IMR-90 (cell line): ENCODE results near the gene FNBP1. TPM values are rescaled to one million over a fixed set of nuclear protein-coding genes. Genes with fewer than 3 reads are reported as not detected.

Experiments
- ATAC-seq: fragments of 200-7000 bp; cut with Tn5 transposase; 2 replicates; pipeline ENCODE4 v1.9.1; 2020; ENCODE audit warnings: low read depth, mild to moderate bottlenecking, moderate library complexity
- BruUV-seq: library from RNA; stranded (reverse); fragments of 400-500 nt; replicated peaks from 2 replicates; lab custom pipeline; 2021; lab: Mats Ljungman, UMichigan
- CTCF ChIA-PET: fragments of 300-600 bp; formaldehyde crosslinking; extraction: SDS; loops from one replicate; lab custom pipeline; 2021; ENCODE audit warnings: antibody characterized with exemption; lab: Yijun Ruan, JAX
- POLR2A ChIA-PET: fragments of 300-600 bp; sonication (Branson Sonifier 250); formaldehyde crosslinking; loops from one replicate; lab custom pipeline; 2022; ENCODE audit warnings: antibody characterized with exemption; ENCODE audit not compliant: unreplicated experiment; lab: Charles Lee
- DNase-seq: peaks from one replicate; pipeline ENCODE4 v3.0.0; 2013
- H2AFZ ChIP-seq: replicated peaks from 2 replicates; pipeline ENCODE3; 2013; ENCODE audit warnings: low read length, mild to moderate bottlenecking; ENCODE audit not compliant: poor library complexity
- H2AK5ac ChIP-seq: 2 replicates; pipeline ENCODE4 v1.6.1; 2013; ENCODE audit warnings: low read depth, low read length, inconsistent platforms
- H2AK9ac ChIP-seq: replicated peaks from 2 replicates; pipeline ENCODE3; 2013; ENCODE audit warnings: mild to moderate bottlenecking, low read depth, low read length, moderate library complexity; ENCODE audit not compliant: poor library complexity
- H2BK120ac ChIP-seq: 2 replicates; pipeline ENCODE4 v1.6.1; 2013; ENCODE audit warnings: low read depth, low read length, inconsistent platforms
- H2BK15ac ChIP-seq: 3 replicates; pipeline ENCODE4 v1.6.1; 2013; ENCODE audit warnings: low read depth, low read length, inconsistent platforms
- H2BK20ac ChIP-seq: 2 replicates; pipeline ENCODE4 v1.6.1; 2013; ENCODE audit warnings: low read depth, mild to moderate bottlenecking, inconsistent platforms, low read length, moderate library complexity
- H2BK5ac ChIP-seq: 2 replicates; pipeline ENCODE4 v1.6.1; 2013; ENCODE audit warnings: mild to moderate bottlenecking, low read depth, low read length, inconsistent platforms; ENCODE audit not compliant: poor library complexity, severe bottlenecking
- H3K14ac ChIP-seq: replicated peaks from 2 replicates; pipeline ENCODE4 v1.6.1; 2013; ENCODE audit warnings: low read depth, low read length, inconsistent platforms
- H3K18ac ChIP-seq: 2 replicates; pipeline ENCODE4 v1.6.1; 2013; ENCODE audit warnings: low read depth, low read length, control low read depth
- H3K23ac ChIP-seq: 2 replicates; pipeline ENCODE4 v1.6.1; 2013; ENCODE audit warnings: low read depth, low read length, inconsistent platforms
- H3K27ac ChIP-seq: 2 replicates; pipeline ENCODE4 v1.5.1; 2013; ENCODE audit warnings: mild to moderate bottlenecking, control low read depth, low read length; ENCODE audit not compliant: insufficient read depth
- H3K27me3 ChIP-seq: 2 replicates; pipeline ENCODE4 v1.6.1; 2013; ENCODE audit warnings: low read length; ENCODE audit not compliant: control insufficient read depth, insufficient read depth
- H3K36me3 ChIP-seq: 2 replicates; pipeline ENCODE4 v1.6.1; 2013; ENCODE audit warnings: low read length, mixed read lengths; ENCODE audit not compliant: control insufficient read depth, insufficient read depth
- H3K4ac ChIP-seq: 2 replicates; pipeline ENCODE4 v1.6.1; 2013; ENCODE audit warnings: low read depth, low read length, inconsistent platforms
- H3K4me1 ChIP-seq: 2 replicates; pipeline ENCODE4 v1.6.1; 2013; ENCODE audit warnings: low read length, mixed read lengths; ENCODE audit not compliant: control insufficient read depth, insufficient read depth
- H3K4me2 ChIP-seq: 2 replicates; pipeline ENCODE4 v1.6.1; 2013; ENCODE audit warnings: low read depth, mild to moderate bottlenecking, control low read depth, low read length, moderate library complexity
- H3K4me3 ChIP-seq: 2 replicates; pipeline ENCODE4 v1.5.1; 2013; ENCODE audit warnings: low read depth, mild to moderate bottlenecking, control low read depth, low read length, moderate library complexity; ENCODE audit not compliant: insufficient read depth
- H3K56ac ChIP-seq: 2 replicates; pipeline ENCODE4 v1.6.1; 2013; ENCODE audit warnings: low read length, inconsistent platforms; ENCODE audit not compliant: insufficient read depth; ENCODE audit errors: extremely low read depth
- H3K79me1 ChIP-seq, 2 experiments: 2 replicates each; pipeline ENCODE4 v1.6.1; 2013; ENCODE audit warnings: low read length in 2 of 2, inconsistent platforms in 1 of 2, low read depth in 1 of 2
- H3K9ac ChIP-seq: 2 replicates; pipeline ENCODE4 v1.6.1; 2013; ENCODE audit warnings: low read depth, low read length, control low read depth
- H3K9me1 ChIP-seq: 2 replicates; pipeline ENCODE4 v1.6.1; 2013; ENCODE audit warnings: low read length, inconsistent platforms; ENCODE audit not compliant: insufficient read depth
- H3K9me3 ChIP-seq: 2 replicates; pipeline ENCODE4 v1.6.1; 2013; ENCODE audit warnings: low read length; ENCODE audit not compliant: control insufficient read depth, insufficient read depth
- H4K20me1 ChIP-seq: 2 replicates; pipeline ENCODE4 v1.6.1; 2013; ENCODE audit warnings: low read length, inconsistent platforms; ENCODE audit not compliant: insufficient read depth
- H4K5ac ChIP-seq: 2 replicates; pipeline ENCODE4 v1.6.1; 2013; ENCODE audit warnings: mild to moderate bottlenecking, low read depth, low read length, control low read depth
- H4K8ac ChIP-seq, 2 experiments: 2 replicates each; pipeline ENCODE4 v1.6.1; 2013; ENCODE audit warnings: low read depth in 2 of 2, low read length in 2 of 2, control low read depth in 1 of 2, inconsistent platforms in 1 of 2
- H4K91ac ChIP-seq: 2 replicates; pipeline ENCODE4 v1.6.1; 2013; ENCODE audit warnings: low read depth, low read length, inconsistent platforms; ENCODE audit not compliant: insufficient read depth
- BHLHE40 ChIP-seq: fragments of 150-350 bp; IDR thresholded peaks from 2 replicates; pipeline ENCODE4 v1.6.1; 2016; ENCODE audit warnings: mild to moderate bottlenecking, low read depth, low read length
- CEBPB ChIP-seq: IDR thresholded peaks from 2 replicates; pipeline ENCODE4 v1.6.1; 2012; ENCODE audit warnings: low read depth, low read length, improper control_type of control experiment
- FOS ChIP-seq: fragments of 150-350 bp; IDR thresholded peaks from 2 replicates; pipeline ENCODE4 v1.6.1; 2016; ENCODE audit warnings: low read depth, low read length
- MAFK ChIP-seq: IDR thresholded peaks from 2 replicates; pipeline ENCODE4 v1.6.1; 2012; ENCODE audit warnings: low read depth, low read length, improper control_type of control experiment
- MXI1 ChIP-seq: IDR thresholded peaks from 2 replicates; pipeline ENCODE4 v1.6.1; 2012; ENCODE audit warnings: low read depth, mild to moderate bottlenecking, low read length, moderate library complexity, borderline replicate concordance
- NFE2L2 ChIP-seq: fragments of 150-350 bp; IDR thresholded peaks from 2 replicates; pipeline ENCODE4 v1.6.1; 2016; ENCODE audit warnings: low read depth, mild to moderate bottlenecking, low read length
- POLR2A ChIP-seq: IDR thresholded peaks from 2 replicates; pipeline ENCODE4 v1.6.1; 2012; ENCODE audit warnings: mild to moderate bottlenecking, low read depth, low read length
- RCOR1 ChIP-seq: IDR thresholded peaks from 2 replicates; pipeline ENCODE4 v1.6.1; 2012; ENCODE audit warnings: mild to moderate bottlenecking, low read length, improper control_type of control experiment; ENCODE audit not compliant: insufficient replicate concordance
- WGBS, 2 experiments: methylation state at CpG; one replicate each; pipeline versions ENCODE4 v1.1.5 to v1.1.7; 2013; ENCODE audit warnings: missing lambda C conversion rate in 2 of 2; ENCODE audit not compliant: insufficient read length in 1 of 2; ENCODE audit errors: extremely low coverage in 2 of 2; 5-methylcytosine and 5-hydroxymethylcytosine counted together
- dilution Hi-C: fragments of 300-500 bp; cut with HindIII; formaldehyde crosslinking; loops from one replicate; pipeline ENCODE4 v1.14.3; 2018; ENCODE audit warnings: low sequenced_read_pairs; ENCODE audit not compliant: unreplicated experiment
- in situ Hi-C: fragments of 300-500 bp; cut with MboI; formaldehyde crosslinking; loops from 3 replicates; pipeline ENCODE4 v1.14.3; 2019; ENCODE audit warnings: low sequenced_read_pairs, inconsistent platforms, mixed read lengths
- intact Hi-C: fragments of 100-400 bp; cut with micrococcal nuclease; formaldehyde crosslinking; loops from 2 replicates; pipeline ENCODE4 v1.10.0; 2022
- polyA plus RNA-seq, 3 experiments: library from polyadenylated mRNA; depleted of rRNA; stranded (reverse); fragments of >200 nt; gene quantifications; 2 replicates each; pipeline ENCODE4 v1.2.3, GENCODE V29; 2012; ENCODE audit warnings: low replicate concordance in 1 of 3
- total RNA-seq: library from RNA; depleted of rRNA; stranded (reverse); fragments of >200 nt; gene quantifications from 2 replicates; pipeline ENCODE4 v1.2.3, GENCODE V29; 2012
- TF ChIP-seq, protein P1 (sequence below): fragments of 150-350 bp; IDR thresholded peaks from 2 replicates; pipeline ENCODE4 v1.6.1; 2017; ENCODE audit warnings: mild to moderate bottlenecking, antibody characterized with exemption, low read length, low read depth
- TF ChIP-seq, protein P2 (sequence below): conservative IDR thresholded peaks from 2 replicates; pipeline ENCODE4 v1.5.1; 2012; ENCODE audit warnings: mild to moderate bottlenecking, low read depth, low read length, improper control_type of control experiment

The FNBP1 gene
- total and polyA plus RNA-seq, 2 of the 4 experiments (the other 2 are of a cell fraction), result 10.3 to 15.4 TPM

DNA sequence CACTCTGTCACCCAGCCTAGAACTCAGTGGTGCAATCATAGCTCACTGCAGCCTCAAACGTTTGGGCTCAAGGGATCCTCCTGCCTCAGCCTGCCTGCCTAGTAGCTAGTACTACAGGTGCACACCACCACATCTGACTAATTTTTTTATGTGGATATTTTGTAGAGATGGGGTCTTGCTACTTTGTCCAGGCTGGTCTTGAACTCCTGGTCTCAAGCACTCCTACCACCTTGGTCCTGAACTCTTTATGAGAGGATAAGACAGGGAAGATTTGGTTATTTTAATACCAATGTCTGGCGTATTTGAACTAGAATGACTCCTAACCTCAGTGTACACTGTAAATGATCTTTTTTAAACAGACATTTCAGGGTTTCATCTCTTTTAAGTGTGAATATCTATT lies 19.8 kb upstream of the FNBP1 start:
- dilution Hi-C loops, result no loop called here
- peaks cover 43% of the 10 kb centered on the region for H4K20me1 ChIP-seq
- no peak overlapping the region for H3K4me2 ChIP-seq
- POLR2A ChIA-PET, result no interaction called here
- no peak overlapping the region for H4K8ac ChIP-seq
- no peak for ATAC-seq
- no peak overlapping the region for H3K23ac ChIP-seq
- no peak overlapping the region for H2BK20ac ChIP-seq
- H2BK120ac ChIP-seq, result no peak overlapping the region
- H2AFZ ChIP-seq, result no peak overlapping the region
- H3K79me1 ChIP-seq, result peaks cover 34 to 82% of the 10 kb centered on the region in 2 experiments
- no peak overlapping the region for H3K9ac ChIP-seq
- no peaks in the 10 kb centered on the region; the same call in 1 of the 2 replicates for H3K9me1 ChIP-seq
- no peak overlapping the region for H2AK5ac ChIP-seq
- CTCF ChIA-PET, result no interaction called here
- no peaks in the 10 kb centered on the region for H3K9me3 ChIP-seq
- no peak overlapping the region for H3K56ac ChIP-seq
- in situ Hi-C loops, result loop anchor here (25.0 kb wide), 1 partner anchor 175 kb away; no protein-coding TSS in a partner anchor
- H4K91ac ChIP-seq, result no peak overlapping the region
- no peak overlapping the region for H2BK5ac ChIP-seq
- no peak overlapping the region for H4K5ac ChIP-seq
- TF ChIP-seq FOS (no peak), MAFK (no peak), BHLHE40 (no peak), CEBPB (no peak), RCOR1 (no peak), NFE2L2 (no peak), MXI1 (no peak), POLR2A (no peak)
- TF ChIP-seq, protein P1, sequence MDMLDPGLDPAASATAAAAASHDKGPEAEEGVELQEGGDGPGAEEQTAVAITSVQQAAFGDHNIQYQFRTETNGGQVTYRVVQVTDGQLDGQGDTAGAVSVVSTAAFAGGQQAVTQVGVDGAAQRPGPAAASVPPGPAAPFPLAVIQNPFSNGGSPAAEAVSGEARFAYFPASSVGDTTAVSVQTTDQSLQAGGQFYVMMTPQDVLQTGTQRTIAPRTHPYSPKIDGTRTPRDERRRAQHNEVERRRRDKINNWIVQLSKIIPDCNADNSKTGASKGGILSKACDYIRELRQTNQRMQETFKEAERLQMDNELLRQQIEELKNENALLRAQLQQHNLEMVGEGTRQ, result no peak
- TF ChIP-seq, protein P2, sequence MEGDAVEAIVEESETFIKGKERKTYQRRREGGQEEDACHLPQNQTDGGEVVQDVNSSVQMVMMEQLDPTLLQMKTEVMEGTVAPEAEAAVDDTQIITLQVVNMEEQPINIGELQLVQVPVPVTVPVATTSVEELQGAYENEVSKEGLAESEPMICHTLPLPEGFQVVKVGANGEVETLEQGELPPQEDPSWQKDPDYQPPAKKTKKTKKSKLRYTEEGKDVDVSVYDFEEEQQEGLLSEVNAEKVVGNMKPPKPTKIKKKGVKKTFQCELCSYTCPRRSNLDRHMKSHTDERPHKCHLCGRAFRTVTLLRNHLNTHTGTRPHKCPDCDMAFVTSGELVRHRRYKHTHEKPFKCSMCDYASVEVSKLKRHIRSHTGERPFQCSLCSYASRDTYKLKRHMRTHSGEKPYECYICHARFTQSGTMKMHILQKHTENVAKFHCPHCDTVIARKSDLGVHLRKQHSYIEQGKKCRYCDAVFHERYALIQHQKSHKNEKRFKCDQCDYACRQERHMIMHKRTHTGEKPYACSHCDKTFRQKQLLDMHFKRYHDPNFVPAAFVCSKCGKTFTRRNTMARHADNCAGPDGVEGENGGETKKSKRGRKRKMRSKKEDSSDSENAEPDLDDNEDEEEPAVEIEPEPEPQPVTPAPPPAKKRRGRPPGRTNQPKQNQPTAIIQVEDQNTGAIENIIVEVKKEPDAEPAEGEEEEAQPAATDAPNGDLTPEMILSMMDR, result no peak
- intact Hi-C loops, result no loop called here
- H3K36me3 ChIP-seq, result peaks cover 1% of the 10 kb centered on the region
- no peak overlapping the region for H2BK15ac ChIP-seq
- no TSS peak for BruUV-seq
- no peak overlapping the region for H3K14ac ChIP-seq
- H3K27me3 ChIP-seq, result no peaks in the 10 kb centered on the region
- WGBS, 2 experiments, result no CpG with 5 or more reads among the region's 2 CpGs
- no peak overlapping the region for H3K4me3 ChIP-seq
- no peak overlapping the region for H3K27ac ChIP-seq
- no peak overlapping the region for H3K18ac ChIP-seq
- no peak for DNase-seq
- no peaks in the 10 kb centered on the region; the same call in 1 of the 2 replicates for H3K4me1 ChIP-seq
- no peak overlapping the region for H2AK9ac ChIP-seq
- H3K4ac ChIP-seq, result no peak overlapping the region
